Breast epithelium (tissue), 3 donors: Measurements from ENCODE around the gene BMPER.

Source experiments
- CTCF ChIP-seq, 3 donors: fragments of 450-650 bp; IDR thresholded peaks; one replicate each; pipeline ENCODE4 v1.5.1; 2016 to 2017; ENCODE audit warnings: antibody characterized with exemption in 3 of 3, mild to moderate bottlenecking in 3 of 3, moderate library complexity in 3 of 3
- POLR2A ChIP-seq: fragments of 450-650 bp; IDR thresholded peaks from one replicate; pipeline ENCODE4 v1.6.1; 2016; ENCODE audit warnings: antibody characterized with exemption, mild to moderate bottlenecking, moderate library complexity
- POLR2AphosphoS5 ChIP-seq, 3 donors: sonication (generic); formaldehyde crosslinking; IDR thresholded peaks; one replicate each; pipeline ENCODE4 v1.6.1; 2017; ENCODE audit warnings: antibody characterized with exemption in 3 of 3

GRCh38 chr7:34123316-34123715 lies 218.0 kb downstream of the BMPER start:
- no peak for TF ChIP-seq CTCF (IDR thresholded peaks at IDR 0.05)
- TF ChIP-seq POLR2A, result no peak
- TF ChIP-seq POLR2AphosphoS5 (IDR thresholded peaks at IDR 0.05), result no peak
